GM19324 (cell line): ENCODE data around the gene APOB.

Experiments used
- ATAC-seq: cut with Tn5 transposase; IDR thresholded peaks from one replicate; pipeline ENCODE4 v1.9.1; 2021; ENCODE audit warnings: mild to moderate bottlenecking, moderate library complexity; ENCODE audit not compliant: unreplicated experiment, low FRiP score

APOB gene

GRCh38 chr2:21043744-21044532 is at the start of gene APOB:
Gene APOB (minus strand): TSS chr2:21044073. CDS start chr2:21043945, 128 bp downstream.
- ATAC-seq, result no peak

GRCh38 chr2:21092308-21092869 is 48.5 kb upstream of the APOB start:
- ATAC-seq, result no peak

GRCh38 chr2:21084401-21084800 is 40.5 kb upstream of the APOB start:
- no peak for ATAC-seq

GRCh38 chr2:21083482-21083881 is 39.6 kb upstream of the APOB start:
- no peak for ATAC-seq

- ATAC-seq, result no peak
Observed at GRCh38 chr2:21078296-21078695, 34.4 kb upstream of the APOB start.

- no peak for ATAC-seq
Observed at GRCh38 chr2:21072477-21073242, 28.8 kb upstream of the APOB start.

GRCh38 chr2:21070341-21071257 is 26.7 kb upstream of the APOB start:
- ATAC-seq, result no peak

- no peak for ATAC-seq
Observed at GRCh38 chr2:21069746-21070340, 26.0 kb upstream of the APOB start.

GRCh38 chr2:21067859-21068537 is 24.1 kb upstream of the APOB start:
- ATAC-seq, result no peak

GRCh38 chr2:21067125-21067524 is 23.3 kb upstream of the APOB start:
- ATAC-seq, result no peak

- no peak for ATAC-seq
Observed at GRCh38 chr2:21059885-21060610, 16.2 kb upstream of the APOB start.

GRCh38 chr2:21057097-21057496 is 13.2 kb upstream of the APOB start:
- no peak for ATAC-seq

- no peak for ATAC-seq
Observed at GRCh38 chr2:21055879-21056790, 12.3 kb upstream of the APOB start.

- no peak for ATAC-seq
Observed at GRCh38 chr2:21055451-21055850, 11.6 kb upstream of the APOB start.

- ATAC-seq, result no peak
Observed at GRCh38 chr2:21054011-21054410, 10.1 kb upstream of the APOB start.

GRCh38 chr2:21052044-21052443 is 8.2 kb upstream of the APOB start:
- ATAC-seq, result no peak

- ATAC-seq, result no peak
Observed at GRCh38 chr2:21050164-21050563, 6.3 kb upstream of the APOB start.
